Measurements from ENCODE around the gene ABLIM3. TPM values are rescaled to one million over a fixed set of nuclear protein-coding genes. Genes with fewer than 3 reads are reported as not detected.

The ABLIM3 gene
- total RNA-seq, 2 donors from 2014 or later: 0.41 to 0.61 TPM

GRCh38 chr5:149160291-149160787, 19.0 kb downstream of the ABLIM3 start:
- H3K4me1 Mint-ChIP-seq: no peaks in the 10 kb centered on the region
- H3K27me3 Mint-ChIP-seq: peaks cover 6% of the 10 kb centered on the region
- H3K9me3 Mint-ChIP-seq: no peaks in the 10 kb centered on the region
- H3K36me3 Mint-ChIP-seq (ENCODE audit: low read depth): no peaks in the 10 kb centered on the region
- no peak overlapping the region for H3K27ac Mint-ChIP-seq
- no peak for ATAC-seq (replicated peaks)
- no peak overlapping the region for H3K4me3 Mint-ChIP-seq

DNA sequence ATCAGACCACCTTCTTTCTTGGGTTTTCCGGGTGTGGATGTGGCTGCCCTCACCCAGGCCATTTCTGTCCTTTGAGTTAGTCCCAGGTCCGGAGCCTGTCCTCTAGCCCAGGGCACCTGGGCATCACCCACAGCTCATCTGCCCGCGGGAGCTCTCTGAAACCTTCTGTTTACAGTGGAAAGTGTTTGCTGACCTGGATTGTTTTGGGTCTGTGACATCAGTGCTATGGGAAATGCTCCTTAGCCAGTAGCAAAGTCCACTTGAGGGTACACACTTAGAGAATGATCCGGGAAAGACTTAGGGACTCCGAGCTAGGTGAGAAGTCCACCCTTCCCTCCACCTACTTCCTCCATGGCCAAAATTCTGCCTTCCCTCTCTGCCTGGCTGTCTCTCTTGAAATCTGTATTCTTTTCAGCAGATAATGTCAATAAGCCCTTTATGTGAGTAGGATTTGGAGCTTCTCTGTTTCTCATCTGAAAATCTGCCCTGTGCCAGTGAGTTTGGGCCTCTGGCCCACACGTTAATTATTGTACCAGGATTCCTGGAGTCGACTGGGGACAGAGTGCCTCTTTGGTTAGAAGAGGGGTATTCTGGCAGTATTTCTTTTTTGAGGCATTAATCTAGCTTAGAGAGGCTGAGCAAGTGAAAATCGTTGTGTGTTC, 19.9 kb downstream of the ABLIM3 start:
- Mint-ChIP-seq H3K27me3 (peaks cover 6% of the 10 kb centered on the region), H3K4me3 (no peak overlapping the region), H3K4me1 (no peaks in the 10 kb centered on the region), H3K9me3 (no peaks in the 10 kb centered on the region), H3K27ac (peak overlapping the region; percentile 51), H3K36me3 (ENCODE audit: low read depth) (no peaks in the 10 kb centered on the region)
- ATAC-seq (replicated peaks): no peak

GRCh38 chr5:149161850-149162249, 20.6 kb downstream of the ABLIM3 start:
- Mint-ChIP-seq H3K36me3 (ENCODE audit: low read depth) (no peaks in the 10 kb centered on the region), H3K4me1 (no peaks in the 10 kb centered on the region), H3K27ac (peak overlapping the region; percentile 51), H3K27me3 (peaks cover 6% of the 10 kb centered on the region), H3K4me3 (no peak overlapping the region), H3K9me3 (no peaks in the 10 kb centered on the region)
- no peak for ATAC-seq (replicated peaks)

DNA sequence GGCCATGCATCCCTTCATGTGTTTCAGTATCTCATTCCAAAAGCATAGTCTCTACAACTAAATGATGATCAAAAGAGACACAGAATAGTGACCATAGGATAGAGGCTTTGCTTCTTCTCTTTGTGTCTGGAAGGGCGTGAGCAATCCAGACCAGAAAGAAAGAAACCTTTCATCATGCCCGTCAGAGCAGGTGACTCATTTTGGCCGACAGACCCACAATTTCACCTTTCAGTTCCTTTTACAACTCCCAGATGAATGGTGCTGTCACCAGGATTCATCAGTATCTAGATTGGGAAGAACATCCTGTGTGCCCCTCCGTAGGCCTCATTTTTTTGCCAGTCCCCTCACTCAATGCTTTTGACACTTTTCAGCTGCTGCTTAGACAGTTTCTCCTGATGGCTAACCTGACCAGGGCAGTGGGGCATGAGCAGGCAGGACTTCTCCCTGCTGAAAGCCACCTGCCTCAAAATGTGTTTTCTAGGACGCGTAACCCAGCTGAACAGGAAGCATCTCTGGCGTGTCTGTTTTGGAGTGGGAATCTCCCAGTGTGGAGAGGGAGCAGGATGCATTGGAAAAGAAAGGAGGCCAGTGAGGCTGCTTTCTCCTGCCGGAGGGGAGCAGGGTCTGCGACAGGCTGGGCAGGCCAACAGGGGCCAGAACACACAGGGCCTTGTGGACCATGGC, 21.2 kb downstream of the ABLIM3 start:
- Mint-ChIP-seq H3K27ac (no peak overlapping the region), H3K36me3 (ENCODE audit: low read depth) (no peaks in the 10 kb centered on the region), H3K9me3 (no peaks in the 10 kb centered on the region), H3K4me1 (no peaks in the 10 kb centered on the region), H3K27me3 (peaks cover 6% of the 10 kb centered on the region), H3K4me3 (no peak overlapping the region)
- ATAC-seq (replicated peaks): peak; percentile 44

- peaks cover 8% of the 10 kb centered on the region for H3K27me3 Mint-ChIP-seq
- no peaks in the 10 kb centered on the region for H3K36me3 Mint-ChIP-seq (ENCODE audit: low read depth)
- no peak overlapping the region for H3K27ac Mint-ChIP-seq
- no peak for ATAC-seq (replicated peaks)
- H3K4me3 Mint-ChIP-seq: no peak overlapping the region
- no peaks in the 10 kb centered on the region for H3K4me1 Mint-ChIP-seq
- no peaks in the 10 kb centered on the region for H3K9me3 Mint-ChIP-seq
Measured at GRCh38 chr5:149164731-149165130, 23.4 kb downstream of the ABLIM3 start.

GRCh38 chr5:149166128-149166527, 24.8 kb downstream of the ABLIM3 start:
- H3K4me3 Mint-ChIP-seq: no peak overlapping the region
- H3K9me3 Mint-ChIP-seq: no peaks in the 10 kb centered on the region
- H3K27me3 Mint-ChIP-seq: peaks cover 18% of the 10 kb centered on the region
- no peak for ATAC-seq (replicated peaks)
- no peak overlapping the region for H3K27ac Mint-ChIP-seq
- H3K36me3 Mint-ChIP-seq (ENCODE audit: low read depth): no peaks in the 10 kb centered on the region
- H3K4me1 Mint-ChIP-seq: no peaks in the 10 kb centered on the region

- H3K36me3 Mint-ChIP-seq (ENCODE audit: low read depth): no peaks in the 10 kb centered on the region
- no peak overlapping the region for H3K4me3 Mint-ChIP-seq
- no peak for ATAC-seq (replicated peaks)
- no peaks in the 10 kb centered on the region for H3K9me3 Mint-ChIP-seq
- peaks cover 18% of the 10 kb centered on the region for H3K27me3 Mint-ChIP-seq
- no peaks in the 10 kb centered on the region for H3K4me1 Mint-ChIP-seq
- no peak overlapping the region for H3K27ac Mint-ChIP-seq
Measured at GRCh38 chr5:149166591-149167100, 25.4 kb downstream of the ABLIM3 start.

GRCh38 chr5:149168276-149168906, 27.1 kb downstream of the ABLIM3 start:
- H3K4me1 Mint-ChIP-seq: peaks cover 6% of the 10 kb centered on the region
- peaks cover 20% of the 10 kb centered on the region for H3K27me3 Mint-ChIP-seq
- peaks cover 5% of the 10 kb centered on the region for H3K36me3 Mint-ChIP-seq (ENCODE audit: low read depth)
- H3K9me3 Mint-ChIP-seq: peaks cover 3% of the 10 kb centered on the region
- no peak overlapping the region for H3K27ac Mint-ChIP-seq
- H3K4me3 Mint-ChIP-seq: no peak overlapping the region
- ATAC-seq (replicated peaks): no peak

DNA sequence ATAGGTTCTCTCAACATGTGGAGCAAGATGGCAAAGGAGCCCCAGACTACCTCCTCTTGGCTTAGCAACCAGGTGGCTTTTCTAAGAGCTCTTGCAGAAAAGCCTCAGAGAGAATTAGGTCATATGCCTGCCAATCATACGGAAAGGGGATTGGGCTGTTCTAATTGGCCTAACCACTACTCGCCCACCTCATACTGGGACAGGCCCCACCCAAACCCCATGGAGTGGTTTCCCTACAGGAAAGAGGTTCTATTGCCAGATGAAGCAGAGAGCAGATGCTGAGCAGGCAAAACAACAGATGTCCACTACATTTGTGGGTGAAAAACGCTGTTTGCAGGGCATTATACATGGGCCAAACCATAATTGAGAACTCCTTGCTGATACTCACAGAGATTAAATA, 29.0 kb downstream of the ABLIM3 start:
- Mint-ChIP-seq H3K27ac (no peak overlapping the region), H3K4me1 (peaks cover 6% of the 10 kb centered on the region)

GRCh38 chr5:149172261-149172660, 31.0 kb downstream of the ABLIM3 start:
- Mint-ChIP-seq H3K9me3 (peaks cover 3% of the 10 kb centered on the region), H3K27ac (peak overlapping the region; percentile 86), H3K4me1 (peaks cover 6% of the 10 kb centered on the region), H3K27me3 (peaks cover 20% of the 10 kb centered on the region), H3K4me3 (no peak overlapping the region), H3K36me3 (ENCODE audit: low read depth) (peaks cover 5% of the 10 kb centered on the region)
- peak; percentile 93 for ATAC-seq (replicated peaks)

More for the DNA sequence above, 29.0 kb downstream of the ABLIM3 start:
- Mint-ChIP-seq H3K9me3 (peaks cover 3% of the 10 kb centered on the region), H3K4me3 (no peak overlapping the region), H3K27me3 (peaks cover 20% of the 10 kb centered on the region), H3K36me3 (ENCODE audit: low read depth) (peaks cover 5% of the 10 kb centered on the region)
- no peak for ATAC-seq (replicated peaks)

- peaks cover 18% of the 10 kb centered on the region for H3K27me3 Mint-ChIP-seq
- H3K4me3 Mint-ChIP-seq: no peak overlapping the region
- ATAC-seq (replicated peaks): peak; percentile 44
- H3K27ac Mint-ChIP-seq: peak overlapping the region; percentile 86
- peaks cover 5% of the 10 kb centered on the region for H3K36me3 Mint-ChIP-seq (ENCODE audit: low read depth)
- H3K9me3 Mint-ChIP-seq: peaks cover 3% of the 10 kb centered on the region
- H3K4me1 Mint-ChIP-seq: peaks cover 6% of the 10 kb centered on the region
Measured at GRCh38 chr5:149172709-149173505, 31.6 kb downstream of the ABLIM3 start.

- Mint-ChIP-seq H3K27ac (no peak overlapping the region), H3K9me3 (peaks cover 3% of the 10 kb centered on the region), H3K4me1 (peaks cover 6% of the 10 kb centered on the region), H3K4me3 (no peak overlapping the region), H3K27me3 (peaks cover 22% of the 10 kb centered on the region), H3K36me3 (ENCODE audit: low read depth) (peaks cover 5% of the 10 kb centered on the region)
- no peak for ATAC-seq (replicated peaks)
Measured at GRCh38 chr5:149174847-149175234, 33.5 kb downstream of the ABLIM3 start.

GRCh38 chr5:149175346-149176105, 34.2 kb downstream of the ABLIM3 start:
- Mint-ChIP-seq H3K27ac (no peak overlapping the region), H3K4me1 (peaks cover 6% of the 10 kb centered on the region), H3K36me3 (ENCODE audit: low read depth) (peaks cover 5% of the 10 kb centered on the region), H3K27me3 (peaks cover 21% of the 10 kb centered on the region), H3K4me3 (no peak overlapping the region), H3K9me3 (peaks cover 3% of the 10 kb centered on the region)
- no peak for ATAC-seq (replicated peaks)
